GM12801 (cell line): ENCODE measurements around the gene PVRIG.
"Not testable (repeated sequence)": the region's sequence is repeated elsewhere in the genome, so short reads cannot be mapped to it uniquely, and the experiment has no call there.

Source experiments
- TF ChIP-seq, protein P1 (sequence below): IDR thresholded peaks from one replicate; pipeline ENCODE4 v1.5.1; 2011; ENCODE audit warnings: control low read depth; ENCODE audit not compliant: insufficient read length; ENCODE audit errors: extremely low read depth

PVRIG gene

DNA sequence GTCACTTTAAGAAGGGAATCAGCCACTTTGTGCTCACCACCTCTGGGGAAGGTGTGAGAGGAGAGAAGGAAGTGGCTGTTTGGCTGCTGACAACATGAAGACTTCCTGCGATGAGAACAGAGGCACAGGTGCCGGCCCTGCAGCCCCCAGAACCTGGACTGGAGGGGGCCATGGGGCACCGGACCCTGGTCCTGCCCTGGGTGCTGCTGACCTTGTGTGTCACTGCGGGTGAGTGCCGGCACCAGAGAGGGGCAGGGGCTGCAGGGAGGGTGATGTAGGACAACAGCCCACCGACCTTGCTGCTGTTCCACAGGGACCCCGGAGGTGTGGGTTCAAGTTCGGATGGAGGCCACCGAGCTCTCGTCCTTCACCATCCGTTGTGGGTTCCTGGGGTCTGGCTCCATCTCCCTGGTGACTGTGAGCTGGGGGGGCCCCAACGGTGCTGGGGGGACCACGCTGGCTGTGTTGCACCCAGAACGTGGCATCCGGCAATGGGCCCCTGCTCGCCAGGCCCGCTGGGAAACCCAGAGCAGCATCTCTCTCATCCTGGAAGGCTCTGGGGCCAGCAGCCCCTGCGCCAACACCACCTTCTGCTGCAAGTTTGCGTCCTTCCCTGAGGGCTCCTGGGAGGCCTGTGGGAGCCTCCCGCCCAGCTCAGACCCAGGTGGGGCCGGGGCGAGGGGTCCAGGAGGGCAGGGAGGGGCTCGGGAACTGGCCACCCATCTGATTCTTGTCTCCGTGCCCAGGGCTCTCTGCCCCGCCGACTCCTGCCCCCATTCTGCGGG lies at the start of gene PVRIG:
Gene PVRIG (plus strand): TSS at position 149 of the 785 bp plus-strand sequence. CDS start 22 bp downstream, at position 171.
- TF ChIP-seq, protein P1, sequence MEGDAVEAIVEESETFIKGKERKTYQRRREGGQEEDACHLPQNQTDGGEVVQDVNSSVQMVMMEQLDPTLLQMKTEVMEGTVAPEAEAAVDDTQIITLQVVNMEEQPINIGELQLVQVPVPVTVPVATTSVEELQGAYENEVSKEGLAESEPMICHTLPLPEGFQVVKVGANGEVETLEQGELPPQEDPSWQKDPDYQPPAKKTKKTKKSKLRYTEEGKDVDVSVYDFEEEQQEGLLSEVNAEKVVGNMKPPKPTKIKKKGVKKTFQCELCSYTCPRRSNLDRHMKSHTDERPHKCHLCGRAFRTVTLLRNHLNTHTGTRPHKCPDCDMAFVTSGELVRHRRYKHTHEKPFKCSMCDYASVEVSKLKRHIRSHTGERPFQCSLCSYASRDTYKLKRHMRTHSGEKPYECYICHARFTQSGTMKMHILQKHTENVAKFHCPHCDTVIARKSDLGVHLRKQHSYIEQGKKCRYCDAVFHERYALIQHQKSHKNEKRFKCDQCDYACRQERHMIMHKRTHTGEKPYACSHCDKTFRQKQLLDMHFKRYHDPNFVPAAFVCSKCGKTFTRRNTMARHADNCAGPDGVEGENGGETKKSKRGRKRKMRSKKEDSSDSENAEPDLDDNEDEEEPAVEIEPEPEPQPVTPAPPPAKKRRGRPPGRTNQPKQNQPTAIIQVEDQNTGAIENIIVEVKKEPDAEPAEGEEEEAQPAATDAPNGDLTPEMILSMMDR = not testable (repeated sequence)

DNA sequence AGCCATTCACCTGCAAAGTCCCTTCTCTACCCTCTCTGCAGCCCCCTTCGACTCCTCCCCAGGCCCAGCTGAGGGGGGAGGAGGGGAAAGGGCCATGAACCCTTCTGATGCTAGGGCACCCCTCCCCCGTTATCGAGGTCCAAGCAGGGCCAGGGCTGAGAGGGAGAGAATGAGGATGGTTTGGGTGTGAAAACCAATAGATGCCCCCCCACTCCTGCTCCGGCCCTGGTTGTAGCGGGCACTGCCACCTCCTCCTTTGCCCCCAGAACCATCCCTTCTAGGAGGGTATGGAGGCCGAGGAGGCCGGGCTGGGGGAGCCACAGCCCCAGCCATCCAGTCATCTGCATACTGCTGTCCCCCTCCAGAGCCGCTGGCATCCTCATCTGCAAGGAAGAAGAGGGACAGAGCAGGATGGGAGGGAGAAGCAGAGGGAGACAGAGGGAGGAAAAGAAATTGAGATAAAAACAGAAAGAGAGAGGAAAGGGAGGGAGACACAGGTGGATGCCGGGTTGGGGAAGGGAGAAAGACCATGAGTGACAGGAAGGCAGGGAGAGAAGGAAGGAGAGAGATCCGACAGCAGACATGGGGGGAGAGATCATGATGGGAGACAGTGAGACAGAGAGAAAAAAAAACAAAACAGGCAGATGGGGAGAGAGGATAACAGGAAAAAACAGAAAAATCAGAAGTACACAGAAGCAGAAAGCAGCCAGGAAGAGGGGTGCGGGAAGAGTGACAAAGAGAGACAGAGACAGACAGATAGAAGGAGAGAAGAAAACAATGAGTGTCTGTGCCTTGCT lies 49.5 kb upstream of the PVRIG start:
- TF ChIP-seq, protein P1 = no peak

DNA sequence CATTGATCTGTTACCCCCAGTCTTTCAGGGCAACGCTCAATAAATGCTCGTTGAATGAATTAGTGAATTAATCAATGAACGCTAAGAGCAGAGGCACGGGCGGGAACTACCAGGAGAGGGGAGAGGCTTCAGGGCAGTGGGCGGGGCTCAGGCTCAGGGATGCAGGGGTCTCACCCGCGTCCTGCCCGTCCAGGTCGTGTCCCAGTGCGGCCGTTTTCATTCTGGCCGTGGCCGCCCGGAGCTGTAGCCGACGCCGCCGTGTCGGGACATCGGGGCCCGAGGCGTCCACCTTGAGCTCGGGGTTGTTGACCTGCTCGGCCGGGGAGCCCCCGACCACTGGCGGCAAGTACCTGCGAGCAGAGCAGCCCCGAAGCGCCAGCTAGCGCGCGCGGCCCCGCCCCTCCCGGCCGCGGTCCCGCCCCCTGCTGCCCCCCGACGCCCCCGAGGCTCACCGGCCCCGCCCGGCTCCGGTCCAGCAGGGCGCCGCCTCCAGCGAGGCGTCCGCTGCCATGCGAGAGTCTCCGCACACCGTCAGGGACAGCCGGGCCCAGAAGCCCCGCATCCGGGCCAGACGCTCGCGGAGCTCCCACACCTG lies 48.6 kb upstream of the PVRIG start:
- TF ChIP-seq, protein P1 = no peak

DNA sequence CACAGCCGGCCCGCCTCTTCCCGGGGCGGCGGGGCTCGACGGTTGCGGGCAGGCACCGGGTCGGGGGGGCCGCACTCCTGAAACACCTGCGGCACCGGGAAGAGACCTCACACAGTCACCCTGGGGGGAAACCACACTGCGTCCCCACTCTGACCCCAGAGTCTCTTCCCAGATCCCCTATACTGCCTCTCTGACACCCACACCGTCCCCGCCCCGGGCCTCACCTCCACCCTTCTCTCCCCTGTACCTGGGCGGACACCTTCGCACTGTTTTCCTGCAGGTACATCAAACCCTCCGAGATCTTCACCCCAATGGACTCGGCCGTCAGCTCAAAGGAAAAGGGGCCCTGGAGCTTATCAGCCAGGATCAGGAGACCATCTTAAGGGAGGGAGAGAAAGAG lies 47.9 kb upstream of the PVRIG start:
- TF ChIP-seq, protein P1 = no peak

DNA sequence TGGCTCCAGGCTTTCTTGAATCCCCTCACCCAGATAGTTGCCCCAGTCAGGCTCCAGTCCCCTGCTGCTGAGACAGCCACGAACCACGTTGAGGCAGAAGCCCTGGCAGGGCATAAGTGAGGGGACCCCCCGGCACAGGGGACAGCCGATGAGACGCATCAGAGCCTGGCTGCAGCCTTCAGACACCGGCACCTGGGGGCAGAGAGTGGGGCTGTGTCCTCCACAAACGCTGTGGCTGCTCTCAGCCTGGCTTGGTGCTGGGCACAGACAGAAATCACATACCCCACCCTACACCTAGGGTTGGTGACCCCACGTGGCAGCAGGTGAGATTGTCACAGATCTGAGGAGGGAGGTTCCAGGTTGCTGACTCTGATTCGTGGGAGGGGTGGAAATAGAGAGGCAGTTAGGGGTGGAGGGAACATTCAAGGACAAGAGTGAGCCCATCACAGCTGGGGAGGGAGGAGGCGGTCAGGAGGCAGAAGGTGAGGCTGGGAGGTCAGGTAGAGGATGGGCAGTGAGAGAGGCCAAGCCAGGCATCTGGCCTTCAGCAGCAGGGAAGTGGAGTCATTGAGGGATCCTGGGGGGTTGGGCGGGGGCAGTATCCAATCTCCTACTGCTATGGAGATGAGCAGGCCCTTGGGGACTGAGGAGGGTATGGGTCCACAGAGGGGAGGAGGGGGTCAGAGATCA lies 45.8 kb upstream of the PVRIG start:
- TF ChIP-seq, protein P1 = no peak

DNA sequence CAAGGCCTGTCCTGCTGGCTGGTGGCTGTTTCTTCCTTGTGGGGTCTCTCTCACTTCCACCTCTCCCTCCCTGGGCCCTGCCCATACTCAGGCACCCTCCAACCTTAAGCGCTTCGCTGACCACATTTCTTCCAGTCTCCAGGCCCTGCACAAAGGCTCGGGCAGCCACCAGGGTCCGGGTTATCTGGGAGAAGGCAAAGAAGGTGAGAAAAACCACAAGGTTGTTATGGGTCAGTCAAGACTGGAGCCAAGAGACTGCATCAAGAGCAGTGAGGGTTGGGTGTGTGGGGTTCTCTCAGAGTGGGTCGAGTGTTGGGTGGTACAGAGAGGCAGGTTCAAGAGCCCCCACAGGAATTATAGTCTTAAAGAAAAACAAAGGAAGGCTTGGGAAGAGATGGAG lies 45.2 kb upstream of the PVRIG start:
- TF ChIP-seq, protein P1 = no peak
